OCI-LY1 (cell line): ENCODE data around the gene RMDN3.

Experiments used
- CTCF ChIP-seq: fragments of 200-600 bp; sonication (generic), shearing (Covaris generic); IDR thresholded peaks from 2 replicates; pipeline ENCODE4 v1.5.1; 2017; ENCODE audit warnings: mild to moderate bottlenecking, antibody characterized with exemption, low read length, moderate library complexity, mixed read lengths
- EZH2 ChIP-seq: fragments of 200-600 bp; sonication (generic), shearing (Covaris generic); IDR thresholded peaks from 2 replicates; pipeline ENCODE4 v1.8.0; 2017; ENCODE audit warnings: borderline replicate concordance, mixed run types, mild to moderate bottlenecking, antibody characterized with exemption, low read length, moderate library complexity, mixed read lengths

- TF ChIP-seq CTCF (no peak), EZH2 (no peak)
Measured at GRCh38 chr15:40775740-40776536, 20.9 kb upstream of the RMDN3 start.
